ENCODE measurements around the gene USP17L20. TPM values are rescaled to one million over a fixed set of nuclear protein-coding genes. Genes with fewer than 3 reads are reported as not detected.
"Not testable (repeated sequence)": the region's sequence is repeated elsewhere in the genome, so short reads cannot be mapped to it uniquely, and the experiment has no call there.

The USP17L20 gene, protein sequence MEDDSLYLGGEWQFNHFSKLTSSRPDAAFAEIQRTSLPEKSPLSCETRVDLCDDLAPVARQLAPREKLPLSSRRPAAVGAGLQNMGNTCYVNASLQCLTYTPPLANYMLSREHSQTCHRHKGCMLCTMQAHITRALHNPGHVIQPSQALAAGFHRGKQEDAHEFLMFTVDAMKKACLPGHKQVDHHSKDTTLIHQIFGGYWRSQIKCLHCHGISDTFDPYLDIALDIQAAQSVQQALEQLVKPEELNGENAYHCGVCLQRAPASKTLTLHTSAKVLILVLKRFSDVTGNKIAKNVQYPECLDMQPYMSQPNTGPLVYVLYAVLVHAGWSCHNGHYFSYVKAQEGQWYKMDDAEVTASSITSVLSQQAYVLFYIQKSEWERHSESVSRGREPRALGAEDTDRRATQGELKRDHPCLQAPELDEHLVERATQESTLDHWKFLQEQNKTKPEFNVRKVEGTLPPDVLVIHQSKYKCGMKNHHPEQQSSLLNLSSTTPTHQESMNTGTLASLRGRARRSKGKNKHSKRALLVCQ
- total RNA-seq (not detected), polyA plus RNA-seq (ENCODE audit: insufficient read length in 6 of 6) (not detected)
- long read RNA-seq, donor 1, result 0 reads
- long read RNA-seq, donor 2, result 0 reads
- long read RNA-seq, donor 3, result 0 reads
- long read RNA-seq, donor 4, result 0 reads
- long read RNA-seq, donor 5, result 0 reads
- long read RNA-seq, donor 6, result 0 reads
- long read RNA-seq, donor 7, result 0 reads
- long read RNA-seq, donor 8, result 0 reads
- long read RNA-seq, donor 9, result 0 reads
- long read RNA-seq, donor 10, result 0 reads
- long read RNA-seq, donor 11, result 0 reads
- long read RNA-seq, donor 12, result 0 reads

DNA sequence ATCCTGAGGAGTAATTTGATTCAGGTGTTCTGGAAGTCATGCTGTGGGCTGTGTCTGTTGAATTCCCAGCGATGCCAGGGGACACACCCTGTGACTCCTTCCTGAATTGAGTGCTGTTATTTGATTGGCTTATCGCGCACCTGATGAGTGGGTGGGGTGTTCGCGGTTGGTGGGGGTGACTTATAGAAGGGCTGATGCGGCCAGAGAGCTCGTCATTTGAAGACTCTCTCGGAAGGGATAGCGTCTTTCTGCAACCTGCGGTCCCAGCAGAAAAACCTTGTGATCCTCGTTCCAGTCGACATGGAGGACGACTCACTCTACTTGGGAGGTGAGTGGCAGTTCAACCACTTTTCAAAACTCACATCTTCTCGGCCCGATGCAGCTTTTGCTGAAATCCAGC, at the start of gene USP17L20:
Gene USP17L20 (plus strand): TSS at position 301 of the 400 bp plus-strand sequence. CDS start 0 bp downstream, at position 301.
- H3K4me1 ChIP-seq; ATAC-seq; intact Hi-C loops (cut with DNase I); H3K27ac ChIP-seq; DNase-seq; H3K9me3 ChIP-seq; H3K27me3 ChIP-seq; H3K4me3 ChIP-seq; H3K36me3 ChIP-seq: not testable (repeated sequence)

DNA sequence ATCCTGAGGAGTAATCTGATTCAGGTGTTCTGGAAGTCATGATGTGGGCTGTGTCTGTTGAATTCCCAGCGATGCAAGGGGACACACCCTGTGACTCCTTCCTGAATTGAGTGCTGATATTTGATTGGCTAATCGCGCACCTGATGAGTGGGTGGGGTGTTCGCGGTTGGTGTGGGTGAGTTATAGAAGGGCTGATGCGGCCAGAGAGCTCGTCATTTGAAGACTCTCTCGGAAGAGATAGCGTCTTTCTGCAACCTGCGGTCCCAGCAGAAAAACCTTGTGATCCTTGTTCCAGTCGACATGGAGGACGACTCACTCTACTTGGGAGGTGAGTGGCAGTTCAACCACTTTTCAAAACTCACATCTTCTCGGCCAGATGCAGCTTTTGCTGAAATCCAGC, 47.6 kb upstream of the USP17L20 start, which contains the start of gene USP17L10:
Gene USP17L10 (plus strand): TSS at position 301 of the 400 bp plus-strand sequence. CDS start 0 bp downstream, at position 301.
- H3K4me3 ChIP-seq; H3K27me3 ChIP-seq; H3K36me3 ChIP-seq; H3K9me3 ChIP-seq; H3K27ac ChIP-seq; intact Hi-C loops (cut with DNase I); DNase-seq; H3K4me1 ChIP-seq; ATAC-seq: not testable (repeated sequence)

DNA sequence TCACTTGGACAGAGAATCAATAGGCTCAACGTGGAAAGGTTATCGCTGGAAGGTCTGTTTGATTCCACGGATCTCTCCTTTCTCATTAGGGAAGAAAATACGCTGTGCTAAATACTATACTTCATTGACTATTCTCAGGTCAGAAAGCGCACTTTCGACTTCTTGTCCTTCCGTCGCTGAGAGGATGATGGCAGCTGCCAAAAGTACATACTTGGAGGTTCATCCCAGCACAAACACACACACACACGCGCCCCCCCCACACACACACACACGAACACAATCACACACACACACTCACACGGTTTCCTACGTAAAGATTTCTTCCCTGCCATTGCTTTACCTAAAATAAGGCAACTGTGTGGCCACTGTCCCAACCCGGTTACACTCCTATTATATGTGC, 43.2 kb upstream of the USP17L20 start:
- ATAC-seq; H3K27ac ChIP-seq; H3K27me3 ChIP-seq; H3K9me3 ChIP-seq; H3K4me1 ChIP-seq; H3K36me3 ChIP-seq; H3K4me3 ChIP-seq; intact Hi-C loops (cut with DNase I): not testable (repeated sequence)
- DNase-seq, result peak in 2 of 4 donors; percentile 7 to 39

DNA sequence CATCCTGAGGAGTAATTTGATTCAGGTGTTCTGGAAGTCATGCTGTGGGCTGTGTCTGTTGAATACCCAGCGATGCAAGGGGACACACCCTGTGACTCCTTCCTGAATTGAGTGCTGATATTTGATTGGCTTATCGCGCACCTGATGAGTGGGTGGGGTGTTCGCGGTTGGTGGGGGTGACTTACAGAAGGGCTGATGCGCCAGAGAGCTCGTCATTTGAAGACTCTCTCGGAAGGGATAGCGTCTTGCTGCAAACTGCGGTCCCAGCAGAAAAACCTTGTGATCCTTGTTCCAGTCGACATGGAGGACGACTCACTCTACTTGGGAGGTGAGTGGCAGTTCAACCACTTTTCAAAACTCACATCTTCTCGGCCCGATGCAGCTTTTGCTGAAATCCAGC, 42.8 kb upstream of the USP17L20 start, which contains the start of gene USP17L11:
Gene USP17L11 (plus strand): TSS at position 301 of the 400 bp plus-strand sequence. CDS start 0 bp downstream, at position 301.
- intact Hi-C loops (cut with DNase I), result not testable (repeated sequence)

DNA sequence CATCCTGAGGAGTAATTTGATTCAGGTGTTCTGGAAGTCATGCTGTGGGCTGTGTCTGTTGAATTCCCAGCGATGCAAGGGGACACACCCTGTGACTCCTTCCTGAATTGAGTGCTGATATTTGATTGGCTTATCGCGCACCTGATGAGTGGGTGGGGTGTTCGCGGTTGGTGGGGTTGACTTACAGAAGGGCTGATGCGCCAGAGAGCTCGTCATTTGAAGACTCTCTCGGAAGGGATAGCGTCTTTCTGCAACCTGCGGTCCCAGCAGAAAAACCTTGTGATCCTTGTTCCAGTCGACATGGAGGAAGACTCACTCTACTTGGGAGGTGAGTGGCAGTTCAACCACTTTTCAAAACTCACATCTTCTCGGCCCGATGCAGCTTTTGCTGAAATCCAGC, 38.1 kb upstream of the USP17L20 start, which contains the start of gene USP17L12:
Gene USP17L12 (plus strand): TSS at position 301 of the 400 bp plus-strand sequence. CDS start 0 bp downstream, at position 301.
- H3K4me1 ChIP-seq; intact Hi-C loops (cut with DNase I); DNase-seq; ATAC-seq; H3K9me3 ChIP-seq; H3K4me3 ChIP-seq; H3K27me3 ChIP-seq; H3K36me3 ChIP-seq; H3K27ac ChIP-seq: not testable (repeated sequence)

More for the DNA sequence above, 42.8 kb upstream of the USP17L20 start, which contains the start of gene USP17L11:
- H3K4me1 ChIP-seq, ATAC-seq, H3K27ac ChIP-seq, H3K4me3 ChIP-seq, H3K27me3 ChIP-seq, H3K36me3 ChIP-seq, DNase-seq, H3K9me3 ChIP-seq: not testable (repeated sequence)

DNA sequence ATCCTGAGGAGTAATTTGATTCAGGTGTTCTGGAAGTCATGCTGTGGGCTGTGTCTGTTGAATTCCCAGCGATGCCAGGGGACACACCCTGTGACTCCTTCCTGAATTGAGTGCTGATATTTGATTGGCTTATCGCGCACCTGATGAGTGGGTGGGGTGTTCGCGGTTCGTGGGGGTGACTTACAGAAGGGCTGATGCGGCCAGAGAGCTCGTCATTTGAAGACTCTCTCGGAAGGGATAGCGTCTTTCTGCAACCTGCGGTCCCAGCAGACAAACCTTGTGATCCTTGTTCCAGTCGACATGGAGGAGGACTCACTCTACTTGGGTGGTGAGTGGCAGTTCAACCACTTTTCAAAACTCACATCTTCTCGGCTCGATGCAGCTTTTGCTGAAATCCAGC, 33.3 kb upstream of the USP17L20 start, which contains the start of gene USP17L13:
Gene USP17L13 (plus strand): TSS at position 301 of the 400 bp plus-strand sequence. CDS start 0 bp downstream, at position 301.
- DNase-seq; intact Hi-C loops (cut with DNase I); ATAC-seq: not testable (repeated sequence)

DNA sequence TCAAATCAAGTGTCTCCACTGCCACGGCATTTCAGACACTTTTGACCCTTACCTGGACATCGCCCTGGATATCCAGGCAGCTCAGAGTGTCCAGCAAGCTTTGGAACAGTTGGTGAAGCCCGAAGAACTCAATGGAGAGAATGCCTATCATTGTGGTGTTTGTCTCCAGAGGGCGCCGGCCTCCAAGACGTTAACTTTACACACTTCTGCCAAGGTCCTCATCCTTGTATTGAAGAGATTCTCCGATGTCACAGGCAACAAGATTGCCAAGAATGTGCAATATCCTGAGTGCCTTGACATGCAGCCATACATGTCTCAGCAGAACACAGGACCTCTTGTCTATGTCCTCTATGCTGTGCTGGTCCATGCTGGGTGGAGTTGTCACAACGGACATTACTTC, 27.7 kb upstream of the USP17L20 start:
- H3K4me3 ChIP-seq; H3K27me3 ChIP-seq; H3K4me1 ChIP-seq; H3K36me3 ChIP-seq; intact Hi-C loops (cut with DNase I); ATAC-seq; H3K27ac ChIP-seq; H3K9me3 ChIP-seq: not testable (repeated sequence)
- peak in 1 of 4 donors; percentile 26 for DNase-seq

More for the DNA sequence above, 33.3 kb upstream of the USP17L20 start, which contains the start of gene USP17L13:
- H3K27me3 ChIP-seq, H3K27ac ChIP-seq, H3K4me3 ChIP-seq, H3K36me3 ChIP-seq, H3K4me1 ChIP-seq, H3K9me3 ChIP-seq: not testable (repeated sequence)

DNA sequence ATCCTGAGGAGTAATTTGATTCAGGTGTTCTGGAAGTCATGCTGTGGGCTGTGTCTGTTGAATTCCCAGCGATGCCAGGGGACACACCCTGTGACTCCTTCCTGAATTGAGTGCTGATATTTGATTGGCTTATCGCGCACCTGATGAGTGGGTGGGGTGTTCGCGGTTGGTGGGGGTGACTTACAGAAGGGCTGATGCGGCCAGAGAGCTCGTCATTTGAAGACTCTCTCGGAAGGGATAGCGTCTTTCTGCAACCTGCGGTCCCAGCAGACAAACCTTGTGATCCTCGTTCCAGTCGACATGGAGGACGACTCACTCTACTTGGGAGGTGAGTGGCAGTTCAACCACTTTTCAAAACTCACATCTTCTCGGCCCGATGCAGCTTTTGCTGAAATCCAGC, 23.8 kb upstream of the USP17L20 start, which contains the start of gene USP17L15:
Gene USP17L15 (plus strand): TSS at position 301 of the 400 bp plus-strand sequence. CDS start 0 bp downstream, at position 301.
- H3K9me3 ChIP-seq; intact Hi-C loops (cut with DNase I); H3K4me3 ChIP-seq; H3K27ac ChIP-seq; H3K36me3 ChIP-seq; ATAC-seq; DNase-seq; H3K4me1 ChIP-seq; H3K27me3 ChIP-seq: not testable (repeated sequence)

DNA sequence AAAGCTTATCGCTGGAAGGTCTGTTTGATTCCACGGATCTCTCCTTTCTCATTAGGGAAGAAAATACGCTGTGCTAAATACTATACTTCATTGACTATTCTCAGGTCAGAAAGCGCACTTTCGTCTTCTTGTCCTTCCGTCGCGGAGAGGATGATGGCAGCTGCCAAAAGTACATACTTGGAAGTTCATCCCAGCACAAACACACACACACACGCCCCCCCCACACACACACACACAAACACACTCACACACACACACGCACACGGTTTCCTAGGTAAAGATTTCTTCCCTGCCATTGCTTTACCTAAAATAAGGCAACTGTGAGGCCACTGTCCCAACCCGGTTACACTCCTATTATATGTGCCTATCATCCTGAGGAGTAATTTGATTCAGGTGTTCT, 19.5 kb upstream of the USP17L20 start:
- H3K27me3 ChIP-seq; H3K9me3 ChIP-seq; H3K4me3 ChIP-seq; intact Hi-C loops (cut with DNase I); H3K27ac ChIP-seq; ATAC-seq; H3K36me3 ChIP-seq; H3K4me1 ChIP-seq: not testable (repeated sequence)
- DNase-seq, result peak in 1 of 4 donors; percentile 80

DNA sequence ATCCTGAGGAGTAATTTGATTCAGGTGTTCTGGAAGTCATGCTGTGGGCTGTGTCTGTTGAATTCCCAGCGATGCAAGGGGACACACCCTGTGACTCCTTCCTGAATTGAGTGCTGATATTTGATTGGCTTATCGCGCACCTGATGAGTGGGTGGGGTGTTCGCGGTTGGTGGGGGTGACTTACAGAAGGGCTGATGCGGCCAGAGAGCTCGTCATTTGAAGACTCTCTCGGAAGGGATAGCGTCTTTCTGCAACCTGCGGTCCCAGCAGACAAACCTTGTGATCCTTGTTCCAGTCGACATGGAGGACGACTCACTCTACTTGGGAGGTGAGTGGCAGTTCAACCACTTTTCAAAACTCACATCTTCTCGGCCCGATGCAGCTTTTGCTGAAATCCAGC, 14.3 kb upstream of the USP17L20 start, which contains the start of gene USP17L17:
Gene USP17L17 (plus strand): TSS at position 301 of the 400 bp plus-strand sequence. CDS start 0 bp downstream, at position 301.
- H3K27ac ChIP-seq; H3K27me3 ChIP-seq; H3K4me1 ChIP-seq; H3K36me3 ChIP-seq; H3K9me3 ChIP-seq; DNase-seq; H3K4me3 ChIP-seq; intact Hi-C loops (cut with DNase I); ATAC-seq: not testable (repeated sequence)

DNA sequence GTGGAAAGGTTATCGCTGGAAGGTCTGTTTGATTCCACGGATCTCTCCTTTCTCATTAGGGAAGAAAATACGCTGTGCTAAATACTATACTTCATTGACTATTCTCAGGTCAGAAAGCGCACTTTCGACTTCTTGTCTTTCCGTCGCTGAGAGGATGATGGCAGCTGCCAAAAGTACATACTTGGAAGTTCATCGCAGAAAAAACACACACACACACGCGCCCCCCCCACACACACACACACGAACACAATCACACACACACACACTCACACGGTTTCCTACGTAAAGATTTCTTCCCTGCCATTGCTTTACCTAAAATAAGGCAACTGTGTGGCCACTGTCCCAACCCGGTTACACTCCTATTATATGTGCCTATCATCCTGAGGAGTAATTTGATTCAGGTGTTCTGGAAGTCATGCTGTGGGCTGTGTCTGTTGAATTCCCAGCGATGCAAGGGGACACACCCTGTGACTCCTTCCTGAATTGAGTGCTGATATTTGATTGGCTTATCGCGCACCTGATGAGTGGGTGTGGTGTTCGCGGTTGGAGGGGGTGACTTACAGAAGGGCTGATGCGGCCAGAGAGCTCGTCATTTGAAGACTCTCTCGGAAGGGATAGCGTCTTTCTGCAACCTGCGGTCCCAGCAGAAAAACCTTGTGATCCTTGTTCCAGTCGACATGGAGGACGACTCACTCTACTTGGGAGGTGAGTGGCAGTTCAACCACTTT, 9.8 kb upstream of the USP17L20 start, which contains the start of gene USP17L18:
Gene USP17L18 (plus strand): TSS at position 678 of the 728 bp plus-strand sequence. CDS start 0 bp downstream, at position 678.
- H3K4me1 ChIP-seq; ATAC-seq; H3K4me3 ChIP-seq; H3K9me3 ChIP-seq; intact Hi-C loops (cut with DNase I); H3K27me3 ChIP-seq; H3K36me3 ChIP-seq; H3K27ac ChIP-seq: not testable (repeated sequence)
- DNase-seq, result peak in 1 of 4 donors; percentile 34

DNA sequence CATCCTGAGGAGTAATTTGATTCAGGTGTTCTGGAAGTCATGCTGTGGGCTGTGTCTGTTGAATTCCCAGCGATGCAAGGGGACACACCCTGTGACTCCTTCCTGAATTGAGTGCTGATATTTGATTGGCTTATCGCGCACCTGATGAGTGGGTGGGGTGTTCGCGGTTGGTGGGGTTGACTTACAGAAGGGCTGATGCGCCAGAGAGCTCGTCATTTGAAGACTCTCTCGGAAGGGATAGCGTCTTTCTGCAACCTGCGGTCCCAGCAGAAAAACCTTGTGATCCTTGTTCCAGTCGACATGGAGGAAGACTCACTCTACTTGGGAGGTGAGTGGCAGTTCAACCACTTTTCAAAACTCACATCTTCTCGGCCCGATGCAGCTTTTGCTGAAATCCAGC, 4.8 kb upstream of the USP17L20 start, which contains the start of gene USP17L19:
Gene USP17L19 (plus strand): TSS at position 301 of the 400 bp plus-strand sequence. CDS start 0 bp downstream, at position 301.
- intact Hi-C loops (cut with DNase I); H3K27ac ChIP-seq; H3K4me1 ChIP-seq; H3K27me3 ChIP-seq; H3K4me3 ChIP-seq; H3K36me3 ChIP-seq; H3K9me3 ChIP-seq; DNase-seq; ATAC-seq: not testable (repeated sequence)
